Measurements from ENCODE around the gene SNAPC3. TPM values are rescaled to one million over a fixed set of nuclear protein-coding genes. Genes with fewer than 3 reads are reported as not detected.
"Not testable (repeated sequence)": the region's sequence is repeated elsewhere in the genome, so short reads cannot be mapped to it uniquely, and the experiment has no call there.

Gene SNAPC3
- total RNA-seq, 1 donor, result 30.4 TPM

- no peak overlapping the region for H3K27ac ChIP-seq (ENCODE audit: low read depth, low read length)
- H3K79me2 ChIP-seq (ENCODE audit: insufficient read depth, low read length), result no peaks in the 10 kb centered on the region
- H3K4me2 ChIP-seq (ENCODE audit: insufficient read depth, low read length), result no peak overlapping the region
- no peak for DNase-seq (ENCODE audit: insufficient read length, low spot score, missing footprints)
- TF ChIP-seq CTCF (IDR thresholded peaks at IDR 0.05; ENCODE audit: extremely low read depth, low read depth, low read length), result no peak
- no peak overlapping the region for H2AFZ ChIP-seq (ENCODE audit: low read length)
- no peaks in the 10 kb centered on the region for H3K9me3 ChIP-seq (ENCODE audit: low read depth, low read length)
- H3K27me3 ChIP-seq (ENCODE audit: insufficient read depth, low read length), result no peaks in the 10 kb centered on the region
- H3K4me1 ChIP-seq (ENCODE audit: insufficient read depth, low read length), result no peaks in the 10 kb centered on the region
- H4K20me1 ChIP-seq (ENCODE audit: insufficient read depth, low read length), result no peaks in the 10 kb centered on the region
- no peak overlapping the region for H3K4me3 ChIP-seq (ENCODE audit: insufficient read depth, low read length)
- H3K36me3 ChIP-seq (ENCODE audit: insufficient read depth, low read length), result no peaks in the 10 kb centered on the region
These were observed 44.8 kb upstream of the SNAPC3 start for GRCh38 chr9:15377625-15378540.

- H3K27me3 ChIP-seq (ENCODE audit: insufficient read depth, low read length); H2AFZ ChIP-seq (ENCODE audit: low read length); H3K4me2 ChIP-seq (ENCODE audit: insufficient read depth, low read length); H4K20me1 ChIP-seq (ENCODE audit: insufficient read depth, low read length); H3K27ac ChIP-seq (ENCODE audit: low read depth, low read length); H3K36me3 ChIP-seq (ENCODE audit: insufficient read depth, low read length); DNase-seq (ENCODE audit: insufficient read length, low spot score, missing footprints); H3K4me1 ChIP-seq (ENCODE audit: insufficient read depth, low read length); H3K9me3 ChIP-seq (ENCODE audit: low read depth, low read length); H3K4me3 ChIP-seq (ENCODE audit: insufficient read depth, low read length); H3K79me2 ChIP-seq (ENCODE audit: insufficient read depth, low read length): not testable (repeated sequence)
These were observed 43.4 kb upstream of the SNAPC3 start for GRCh38 chr9:15379317-15379716.

- not testable (repeated sequence) for H3K4me1 ChIP-seq (ENCODE audit: insufficient read depth, low read length); H3K27me3 ChIP-seq (ENCODE audit: insufficient read depth, low read length); DNase-seq (ENCODE audit: insufficient read length, low spot score, missing footprints); H3K36me3 ChIP-seq (ENCODE audit: insufficient read depth, low read length); H4K20me1 ChIP-seq (ENCODE audit: insufficient read depth, low read length); H3K27ac ChIP-seq (ENCODE audit: low read depth, low read length); H3K4me3 ChIP-seq (ENCODE audit: insufficient read depth, low read length); H3K9me3 ChIP-seq (ENCODE audit: low read depth, low read length); H3K79me2 ChIP-seq (ENCODE audit: insufficient read depth, low read length); H3K4me2 ChIP-seq (ENCODE audit: insufficient read depth, low read length); H2AFZ ChIP-seq (ENCODE audit: low read length)
These were observed 42.8 kb upstream of the SNAPC3 start for GRCh38 chr9:15379888-15380287.

- H3K36me3 ChIP-seq (ENCODE audit: insufficient read depth, low read length), result no peaks in the 10 kb centered on the region
- TF ChIP-seq CTCF (IDR thresholded peaks at IDR 0.05; ENCODE audit: extremely low read depth, low read depth, low read length), result no peak
- DNase-seq (ENCODE audit: insufficient read length, low spot score, missing footprints), result no peak
- no peaks in the 10 kb centered on the region for H3K4me1 ChIP-seq (ENCODE audit: insufficient read depth, low read length)
- no peaks in the 10 kb centered on the region for H3K79me2 ChIP-seq (ENCODE audit: insufficient read depth, low read length)
- H3K4me2 ChIP-seq (ENCODE audit: insufficient read depth, low read length), result no peak overlapping the region
- no peak overlapping the region for H3K4me3 ChIP-seq (ENCODE audit: insufficient read depth, low read length)
- no peaks in the 10 kb centered on the region for H3K9me3 ChIP-seq (ENCODE audit: low read depth, low read length)
- H4K20me1 ChIP-seq (ENCODE audit: insufficient read depth, low read length), result no peaks in the 10 kb centered on the region
- no peak overlapping the region for H3K27ac ChIP-seq (ENCODE audit: low read depth, low read length)
- H3K27me3 ChIP-seq (ENCODE audit: insufficient read depth, low read length), result no peaks in the 10 kb centered on the region
- H2AFZ ChIP-seq (ENCODE audit: low read length), result no peak overlapping the region
These were observed 41.2 kb upstream of the SNAPC3 start for GRCh38 chr9:15381491-15381890.

- no peak for TF ChIP-seq CTCF (IDR thresholded peaks at IDR 0.05; ENCODE audit: extremely low read depth, low read depth, low read length)
- Histone ChIP-seq H4K20me1 (ENCODE audit: insufficient read depth, low read length) (no peaks in the 10 kb centered on the region), H3K9me3 (ENCODE audit: low read depth, low read length) (no peaks in the 10 kb centered on the region), H2AFZ (ENCODE audit: low read length) (no peak overlapping the region), H3K27me3 (ENCODE audit: insufficient read depth, low read length) (no peaks in the 10 kb centered on the region), H3K4me2 (ENCODE audit: insufficient read depth, low read length) (no peak overlapping the region), H3K27ac (ENCODE audit: low read depth, low read length) (no peak overlapping the region), H3K36me3 (ENCODE audit: insufficient read depth, low read length) (no peaks in the 10 kb centered on the region), H3K79me2 (ENCODE audit: insufficient read depth, low read length) (no peaks in the 10 kb centered on the region), H3K4me1 (ENCODE audit: insufficient read depth, low read length) (no peaks in the 10 kb centered on the region), H3K4me3 (ENCODE audit: insufficient read depth, low read length) (no peak overlapping the region)
- DNase-seq (ENCODE audit: insufficient read length, low spot score, missing footprints), result no peak
These were observed 36.2 kb upstream of the SNAPC3 start for GRCh38 chr9:15386465-15386864.
